22Rv1 (cell line): ENCODE data around the gene HLA-F.

Source experiments
- H3K27ac ChIP-seq: fragments of 450-650 bp; 2 replicates; pipeline ENCODE4 v1.5.1; 2017
- ZFX ChIP-seq: fragments of 450-650 bp; IDR thresholded peaks from 2 replicates; pipeline ENCODE4 v1.6.1; 2017; ENCODE audit warnings: antibody characterized with exemption, borderline replicate concordance
- TF ChIP-seq, protein P1 (sequence below): fragments of 450-650 bp; IDR thresholded peaks from 2 replicates; pipeline ENCODE4 v1.5.1; 2017; ENCODE audit warnings: mild to moderate bottlenecking

Gene HLA-F

DNA sequence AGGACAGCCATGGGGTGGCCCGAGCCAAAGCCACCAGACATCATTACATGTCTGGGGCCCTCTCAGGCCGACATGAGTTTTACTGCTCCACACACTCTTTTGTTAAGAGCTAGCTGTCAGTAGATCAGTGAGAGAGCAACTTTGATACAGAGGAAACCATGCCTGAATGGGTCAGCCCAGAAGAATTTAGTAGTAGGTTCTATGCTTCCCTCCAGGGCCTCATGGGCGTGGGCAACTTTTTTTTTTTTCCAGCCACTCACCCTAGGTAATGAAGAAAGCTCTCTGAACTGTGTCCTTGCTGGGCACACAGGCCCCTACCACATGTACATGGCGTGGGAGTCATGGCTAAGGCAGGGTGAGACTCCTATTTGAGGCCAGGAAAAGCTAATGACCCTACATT, 38.8 kb downstream of the HLA-F start:
- no peak for TF ChIP-seq ZFX
- TF ChIP-seq, protein P1, sequence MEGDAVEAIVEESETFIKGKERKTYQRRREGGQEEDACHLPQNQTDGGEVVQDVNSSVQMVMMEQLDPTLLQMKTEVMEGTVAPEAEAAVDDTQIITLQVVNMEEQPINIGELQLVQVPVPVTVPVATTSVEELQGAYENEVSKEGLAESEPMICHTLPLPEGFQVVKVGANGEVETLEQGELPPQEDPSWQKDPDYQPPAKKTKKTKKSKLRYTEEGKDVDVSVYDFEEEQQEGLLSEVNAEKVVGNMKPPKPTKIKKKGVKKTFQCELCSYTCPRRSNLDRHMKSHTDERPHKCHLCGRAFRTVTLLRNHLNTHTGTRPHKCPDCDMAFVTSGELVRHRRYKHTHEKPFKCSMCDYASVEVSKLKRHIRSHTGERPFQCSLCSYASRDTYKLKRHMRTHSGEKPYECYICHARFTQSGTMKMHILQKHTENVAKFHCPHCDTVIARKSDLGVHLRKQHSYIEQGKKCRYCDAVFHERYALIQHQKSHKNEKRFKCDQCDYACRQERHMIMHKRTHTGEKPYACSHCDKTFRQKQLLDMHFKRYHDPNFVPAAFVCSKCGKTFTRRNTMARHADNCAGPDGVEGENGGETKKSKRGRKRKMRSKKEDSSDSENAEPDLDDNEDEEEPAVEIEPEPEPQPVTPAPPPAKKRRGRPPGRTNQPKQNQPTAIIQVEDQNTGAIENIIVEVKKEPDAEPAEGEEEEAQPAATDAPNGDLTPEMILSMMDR = no peak
- no peak overlapping the region for H3K27ac ChIP-seq

DNA sequence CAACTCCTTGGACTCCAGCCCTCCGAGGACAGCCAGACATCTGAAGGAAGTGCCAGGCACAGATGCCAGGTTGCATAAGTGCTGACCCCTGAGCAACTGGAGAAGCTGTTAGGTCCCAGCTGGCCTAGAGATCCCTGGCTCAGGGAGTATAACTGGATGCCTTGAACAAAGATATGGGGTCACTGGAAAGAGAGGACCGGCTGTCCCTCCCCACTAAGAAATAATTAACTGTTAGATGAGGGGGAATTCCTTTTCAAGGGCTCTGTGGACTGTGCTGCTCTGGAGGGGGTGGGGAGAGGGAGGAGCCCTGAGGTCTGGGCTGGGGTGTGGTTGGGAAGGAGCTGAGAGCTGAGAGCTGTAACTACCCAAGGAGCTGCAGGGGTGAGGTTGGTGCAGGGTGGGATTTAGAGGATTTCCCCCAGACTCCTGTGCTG, 39.6 kb downstream of the HLA-F start:
- no peak overlapping the region for H3K27ac ChIP-seq
- TF ChIP-seq, protein P1 = no peak
- no peak for TF ChIP-seq ZFX

DNA sequence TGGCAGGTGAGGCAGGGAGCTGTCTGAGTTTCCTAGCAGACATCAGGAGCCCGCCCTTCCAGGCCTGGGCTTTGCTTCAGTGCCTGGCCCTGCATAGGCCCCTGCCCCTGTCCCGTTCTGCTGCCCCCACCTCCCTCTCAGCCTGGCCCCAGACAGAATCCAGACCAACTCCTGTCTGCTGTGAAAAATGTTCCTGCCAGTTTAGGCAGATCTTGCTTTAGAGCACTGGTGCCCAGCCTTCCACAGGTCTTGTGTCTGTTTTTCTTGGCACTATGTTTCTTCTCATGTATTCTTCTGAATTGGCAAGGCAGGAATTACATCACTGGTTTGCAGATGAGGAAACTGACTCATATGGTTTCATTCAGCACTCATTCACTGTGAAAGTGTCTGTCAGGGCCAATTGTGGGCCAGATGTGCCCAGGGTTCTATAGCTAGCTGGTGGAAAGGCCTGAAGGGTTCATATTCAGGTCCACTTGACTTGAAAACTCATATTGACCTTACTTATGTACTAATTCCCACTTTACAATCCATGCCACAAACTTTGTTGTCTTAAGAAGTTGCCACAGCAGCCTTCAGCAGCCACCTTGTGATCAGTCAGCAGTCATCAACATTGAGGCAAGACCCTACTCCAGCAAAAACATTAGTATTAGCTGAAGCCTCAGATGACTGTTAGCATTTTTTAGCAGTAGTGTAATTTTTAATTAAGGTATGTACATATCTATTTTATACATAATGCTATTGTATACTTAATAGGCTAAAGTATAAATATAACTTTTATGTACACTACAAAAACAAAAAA, 40.5 kb downstream of the HLA-F start:
- H3K27ac ChIP-seq = no peak overlapping the region
- TF ChIP-seq, protein P1 = no peak
- TF ChIP-seq ZFX = no peak

DNA sequence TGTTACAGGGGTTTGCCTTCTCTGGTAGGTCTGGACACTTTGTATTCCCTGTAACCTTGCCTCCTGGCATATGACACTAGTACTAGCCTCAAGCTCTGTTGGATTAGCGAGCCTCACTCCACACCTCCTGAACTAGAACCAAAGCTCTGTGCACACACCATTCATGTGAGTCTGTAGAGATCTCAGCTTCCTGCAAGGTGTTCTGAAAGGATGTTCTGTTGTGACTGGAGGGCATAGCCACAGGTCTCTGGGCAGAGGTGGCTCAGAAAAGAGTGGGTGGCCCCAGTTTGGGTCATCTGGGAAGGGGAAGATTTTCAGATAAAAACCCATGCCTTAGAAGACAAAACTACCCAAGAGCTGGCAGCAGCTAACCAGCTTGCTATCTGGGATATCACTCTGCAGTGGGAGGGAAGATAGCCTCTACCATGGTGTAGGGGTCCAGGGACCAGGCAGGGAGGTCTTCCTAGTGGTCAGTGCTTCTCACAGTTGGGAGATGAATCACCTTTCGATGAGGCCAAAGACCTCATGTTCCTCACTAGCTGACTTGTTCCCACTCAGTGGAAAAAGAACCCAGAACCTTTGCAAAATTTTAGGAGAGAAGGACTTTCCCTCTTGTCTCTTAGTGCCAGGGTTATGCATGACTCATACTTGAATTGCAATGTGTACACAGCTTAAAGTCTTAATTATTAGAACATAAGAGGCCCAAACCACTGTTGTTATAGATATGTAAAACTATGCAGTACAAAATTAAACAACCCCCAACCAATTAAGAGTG, 41.4 kb downstream of the HLA-F start:
- no peak for TF ChIP-seq ZFX
- TF ChIP-seq, protein P1 = no peak
- H3K27ac ChIP-seq = no peak overlapping the region

DNA sequence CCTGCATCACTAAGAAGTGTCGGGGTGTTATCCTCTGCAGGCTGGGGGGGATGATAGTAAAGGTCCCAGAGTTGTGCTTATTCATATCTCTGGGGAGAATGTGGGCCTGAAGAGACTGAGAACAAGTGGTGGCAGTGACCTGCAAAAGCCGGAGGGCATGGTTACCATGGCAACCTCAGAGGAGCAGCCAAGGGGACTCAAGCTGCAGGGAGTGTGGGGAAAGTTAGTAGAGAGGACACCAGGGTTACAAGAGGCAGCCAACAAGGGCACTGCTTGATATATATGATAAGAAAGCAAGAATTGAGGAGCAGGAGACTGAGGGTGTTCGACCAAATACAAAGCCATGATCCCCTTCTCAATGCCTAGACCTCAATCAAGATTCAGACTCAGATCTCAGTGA, 46.1 kb downstream of the HLA-F start:
- no peak overlapping the region for H3K27ac ChIP-seq
- no peak for TF ChIP-seq ZFX
- TF ChIP-seq, protein P1 = no peak

DNA sequence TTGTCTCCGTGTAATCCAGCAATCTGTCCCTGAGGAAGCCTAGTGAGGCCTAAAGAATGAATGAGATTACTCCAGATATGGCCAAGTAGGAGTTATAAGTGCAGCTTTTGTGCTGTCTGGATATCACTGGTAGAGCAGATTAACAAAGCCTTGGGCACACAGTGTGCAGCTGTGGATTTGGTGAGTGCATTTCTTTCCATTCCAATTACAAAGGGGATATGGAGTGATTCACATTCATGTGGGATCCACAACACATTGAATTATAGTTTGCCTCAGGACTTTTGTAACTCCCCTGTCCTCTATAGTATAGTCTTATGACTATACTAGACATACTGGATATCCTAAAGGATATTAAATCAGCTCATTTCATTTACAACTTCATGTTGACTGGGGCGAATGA, 47.1 kb downstream of the HLA-F start:
- TF ChIP-seq, protein P1 = no peak
- TF ChIP-seq ZFX = no peak
- H3K27ac ChIP-seq = no peak overlapping the region

DNA sequence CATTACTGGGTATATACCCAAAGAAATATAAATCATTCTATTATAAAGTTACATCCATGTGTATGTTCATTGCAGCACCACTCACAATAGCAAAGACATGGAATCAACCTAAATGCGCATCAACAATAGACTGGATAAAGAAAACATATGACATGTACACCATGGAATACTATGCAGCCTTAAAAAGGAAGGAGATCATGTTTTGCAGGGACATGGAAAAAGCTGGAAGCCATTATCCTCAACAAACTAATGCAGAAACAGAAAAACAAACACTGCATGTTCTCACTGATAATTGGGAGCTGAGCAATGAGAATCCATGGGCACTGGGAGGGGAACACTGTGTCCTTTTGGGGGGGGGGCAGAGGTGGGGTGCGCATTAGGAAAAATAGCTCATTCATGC, 53.5 kb downstream of the HLA-F start:
- no peak overlapping the region for H3K27ac ChIP-seq
- TF ChIP-seq ZFX = no peak
- TF ChIP-seq, protein P1 = no peak
